GM18526 (cell line): Measurements from ENCODE around the gene SPATA6L.

ENCODE experiments used
- POLR2A ChIP-seq: IDR thresholded peaks from 3 replicates; pipeline ENCODE4 v1.6.1; 2011; ENCODE audit not compliant: insufficient read length; ENCODE audit errors: extremely low read depth

The SPATA6L gene

DNA sequence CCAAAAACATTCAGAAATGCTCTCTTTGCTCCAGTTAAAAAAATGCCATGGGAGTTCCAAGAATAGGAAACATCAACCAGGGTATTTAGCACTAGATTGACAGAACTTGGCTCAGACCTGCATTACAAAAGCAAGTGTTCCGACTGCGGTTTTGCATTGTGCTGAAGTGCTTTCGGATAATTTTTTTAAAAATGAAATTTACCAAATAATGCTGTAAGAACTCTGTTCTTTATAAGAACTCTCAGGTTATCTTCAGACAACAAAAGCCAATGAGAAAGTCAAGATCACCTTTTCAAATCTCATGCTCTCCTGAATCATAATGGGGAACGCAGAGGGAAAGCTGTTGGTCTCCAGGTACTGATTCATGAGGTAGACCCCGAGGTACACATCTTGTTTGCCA is 4.7 kb downstream of the SPATA6L start:
- no peak for TF ChIP-seq POLR2A

DNA sequence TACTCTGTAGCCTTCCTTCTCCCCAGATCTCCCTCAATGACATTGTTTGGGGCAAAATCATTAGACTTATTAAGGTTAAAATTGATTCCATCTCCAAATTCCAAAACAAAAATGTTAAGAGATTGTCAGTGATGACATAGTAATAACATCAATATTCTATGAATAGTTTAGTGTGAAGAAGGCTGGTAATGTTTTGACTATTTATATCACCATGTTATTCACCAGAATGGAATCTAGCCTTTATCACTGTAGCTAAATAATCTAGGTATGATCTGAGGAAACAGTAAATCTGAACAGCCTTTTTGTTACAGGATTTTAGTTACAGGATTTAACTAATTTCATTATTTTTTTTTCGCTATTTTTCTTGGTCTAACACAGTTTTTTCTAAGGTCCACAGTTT is 5.1 kb downstream of the SPATA6L start:
- no peak for TF ChIP-seq POLR2A

DNA sequence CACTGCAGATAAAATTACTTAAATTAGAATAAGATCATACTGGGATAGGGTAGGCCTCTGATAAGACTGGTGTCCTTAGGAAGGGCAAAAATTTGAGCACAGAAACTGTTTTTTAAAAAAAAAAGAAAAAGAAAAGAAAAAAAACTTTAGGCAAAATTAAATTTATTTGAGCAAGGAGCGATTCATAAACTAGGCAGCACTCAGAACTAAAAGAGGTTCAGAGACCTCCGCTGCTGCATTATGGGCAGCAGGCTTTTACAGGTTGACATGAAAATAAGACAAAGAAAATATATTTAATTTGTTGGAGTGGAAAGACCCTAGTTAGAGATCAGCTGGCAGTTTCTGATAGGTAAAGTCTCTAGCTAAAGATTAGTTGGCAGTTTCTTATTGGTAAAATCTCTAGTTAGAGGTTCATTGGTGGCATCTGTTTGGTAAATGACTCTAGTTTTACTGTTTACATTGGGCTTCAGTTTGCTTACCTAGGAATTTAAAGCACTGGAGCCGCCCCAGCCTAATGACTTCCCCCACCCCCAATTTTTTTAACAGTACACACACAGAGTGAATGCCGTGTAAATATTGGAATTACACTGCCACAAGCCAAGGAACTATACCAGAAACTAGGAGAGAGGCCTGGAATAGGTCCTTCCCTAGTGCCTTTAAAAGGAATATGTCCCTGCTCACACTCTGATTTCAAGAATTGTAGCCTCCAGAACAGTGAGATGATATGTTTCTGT is 8.7 kb downstream of the SPATA6L start:
- no peak for TF ChIP-seq POLR2A

DNA sequence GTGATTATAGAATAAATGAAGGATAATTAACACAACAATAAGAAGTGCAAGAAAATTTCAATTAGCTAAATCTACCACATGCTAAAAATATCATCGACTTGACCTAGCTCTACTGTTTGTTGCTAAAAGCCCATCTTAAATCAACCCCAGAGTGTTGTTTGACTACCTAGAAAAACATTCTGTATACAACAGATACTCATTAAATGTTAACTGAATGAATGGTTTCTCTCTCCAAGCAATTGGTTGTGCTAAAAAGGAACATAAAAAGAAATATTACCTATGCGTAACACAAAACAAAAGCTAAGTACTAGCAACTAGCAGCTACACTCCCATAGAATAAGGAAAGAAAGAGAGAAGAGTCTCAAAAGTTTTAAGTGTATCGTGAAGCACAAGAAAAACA is 9.7 kb downstream of the SPATA6L start:
- TF ChIP-seq POLR2A, result no peak

DNA sequence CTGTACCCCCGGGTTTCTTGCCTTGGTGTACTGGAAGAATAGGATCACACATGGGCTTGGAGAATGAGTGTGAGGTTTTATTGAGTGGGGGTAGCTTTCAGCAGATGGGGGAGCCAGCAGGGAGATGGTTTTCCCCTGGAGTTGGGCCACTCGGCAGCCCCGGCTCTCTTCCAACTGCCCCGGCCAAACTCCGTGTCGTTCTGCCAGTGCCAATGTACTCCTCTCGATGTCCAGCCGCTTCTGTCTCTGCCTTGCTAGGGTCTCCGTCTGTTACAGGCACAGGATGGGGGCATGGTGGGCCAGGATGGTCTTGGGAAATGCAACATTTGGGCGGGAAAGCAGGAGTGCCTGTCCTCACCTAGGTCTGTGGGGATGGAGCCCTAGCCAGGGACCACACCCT is 11.7 kb downstream of the SPATA6L start:
- TF ChIP-seq POLR2A, result no peak

DNA sequence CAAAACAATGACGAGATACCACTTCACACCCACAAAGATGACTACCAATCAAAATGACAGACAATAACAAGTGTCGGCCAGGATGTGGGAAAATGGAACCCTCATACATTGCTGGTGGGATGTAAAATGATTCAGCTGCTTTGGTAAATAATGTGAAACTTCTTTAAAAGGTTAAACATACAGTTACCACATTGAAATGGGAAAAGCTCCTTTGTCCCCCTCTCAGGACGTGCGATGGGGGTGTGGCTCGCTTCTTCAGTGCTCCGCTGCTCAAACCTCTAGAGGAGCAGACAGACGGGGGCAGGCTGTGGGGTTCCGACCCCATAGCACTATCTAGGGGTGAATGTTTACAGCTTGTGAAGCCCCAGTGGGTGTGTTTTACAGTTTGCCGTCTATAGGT is 12.2 kb downstream of the SPATA6L start:
- TF ChIP-seq POLR2A, result no peak

DNA sequence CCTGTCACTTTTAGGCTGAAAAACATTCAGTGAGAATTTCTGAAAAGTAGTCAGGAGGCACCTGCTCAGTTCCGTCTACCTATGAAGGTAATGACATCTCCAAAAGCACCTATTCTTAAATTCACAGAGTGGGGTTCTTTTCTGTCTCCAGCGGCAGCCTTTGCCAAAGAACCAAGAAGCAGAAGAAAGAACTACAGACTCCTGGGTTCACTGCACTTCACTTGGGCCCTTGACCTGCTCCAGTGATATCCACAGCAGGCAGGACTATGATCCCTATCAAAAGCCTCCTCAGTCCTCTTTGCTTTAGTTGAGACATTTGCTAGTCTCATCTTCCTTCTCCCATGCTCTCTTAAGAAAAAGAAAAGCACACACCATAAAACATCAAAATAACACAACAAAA is 23.9 kb downstream of the SPATA6L start:
- no peak for TF ChIP-seq POLR2A

DNA sequence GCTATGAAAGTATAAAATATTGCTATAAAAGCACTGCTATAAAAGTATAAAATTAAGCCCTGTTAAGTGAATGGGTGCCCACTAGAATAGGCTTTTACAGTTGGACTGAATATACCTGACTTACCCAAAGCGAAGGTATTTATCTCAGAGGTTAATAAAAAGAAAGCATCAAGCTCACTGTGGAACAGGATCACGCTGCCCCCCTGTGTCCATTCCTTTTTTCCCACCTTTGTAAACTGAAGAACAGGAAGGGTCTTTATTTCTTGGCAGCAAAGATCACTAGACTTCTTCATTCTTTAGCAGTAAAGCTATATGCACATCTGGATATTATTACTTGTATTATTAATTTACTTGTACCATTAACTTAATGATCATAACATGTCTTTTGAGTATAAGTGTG is 26.3 kb downstream of the SPATA6L start:
- no peak for TF ChIP-seq POLR2A

DNA sequence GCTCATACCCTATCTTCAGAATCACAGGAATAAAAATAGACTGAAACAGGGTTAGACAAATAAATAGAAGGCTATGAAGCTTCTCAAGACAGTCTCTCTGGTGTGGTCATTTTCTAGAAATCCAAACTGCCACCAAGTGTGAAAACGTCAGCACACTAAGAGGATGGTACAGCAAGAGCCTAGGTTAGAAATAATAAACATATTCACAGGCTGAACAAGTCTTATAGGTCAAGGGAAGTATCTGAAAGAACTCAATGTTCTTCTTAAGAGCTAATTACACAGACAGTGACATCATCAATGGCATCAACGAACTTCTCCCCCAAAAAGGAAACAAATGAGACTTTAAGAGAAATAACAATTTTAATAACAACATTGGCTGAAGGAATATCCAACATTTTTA is 26.9 kb downstream of the SPATA6L start:
- no peak for TF ChIP-seq POLR2A

DNA sequence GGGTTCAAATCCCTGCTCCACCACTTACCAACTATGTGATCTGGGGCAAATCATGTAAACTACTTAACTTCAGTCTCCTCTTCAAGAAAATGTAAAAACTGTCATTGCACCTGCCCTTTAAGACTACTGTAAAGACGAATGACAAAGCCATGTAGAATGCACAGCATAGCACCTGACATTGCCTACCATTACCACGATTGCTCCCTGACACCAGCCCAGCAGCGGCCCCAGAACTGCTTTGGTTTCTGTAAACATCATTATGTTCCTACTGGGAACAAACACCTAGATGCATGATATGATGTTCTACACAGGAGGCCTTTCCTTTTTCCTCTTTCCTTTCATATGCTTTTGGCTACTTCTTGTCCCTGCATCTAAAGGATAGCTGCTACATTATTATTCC is 27.3 kb downstream of the SPATA6L start:
- no peak for TF ChIP-seq POLR2A

DNA sequence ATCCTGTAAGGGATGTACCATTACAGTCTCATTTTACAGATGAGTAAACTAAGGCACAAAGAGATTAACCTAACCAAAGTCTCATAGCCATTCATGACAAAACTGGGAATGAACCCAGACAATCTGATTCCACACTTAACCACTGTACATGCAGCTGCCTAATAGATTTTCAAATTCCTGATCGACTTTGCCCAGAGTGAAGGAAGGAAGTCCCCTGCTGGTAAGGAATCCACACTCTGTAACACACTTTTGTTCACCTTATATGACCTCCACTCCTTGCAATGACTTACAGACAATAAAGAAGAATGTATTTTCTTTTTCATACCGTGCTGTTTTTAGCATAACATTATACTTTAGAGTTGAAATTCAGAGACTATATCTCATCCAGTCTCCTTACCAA is 35.4 kb downstream of the SPATA6L start:
- TF ChIP-seq POLR2A, result no peak

DNA sequence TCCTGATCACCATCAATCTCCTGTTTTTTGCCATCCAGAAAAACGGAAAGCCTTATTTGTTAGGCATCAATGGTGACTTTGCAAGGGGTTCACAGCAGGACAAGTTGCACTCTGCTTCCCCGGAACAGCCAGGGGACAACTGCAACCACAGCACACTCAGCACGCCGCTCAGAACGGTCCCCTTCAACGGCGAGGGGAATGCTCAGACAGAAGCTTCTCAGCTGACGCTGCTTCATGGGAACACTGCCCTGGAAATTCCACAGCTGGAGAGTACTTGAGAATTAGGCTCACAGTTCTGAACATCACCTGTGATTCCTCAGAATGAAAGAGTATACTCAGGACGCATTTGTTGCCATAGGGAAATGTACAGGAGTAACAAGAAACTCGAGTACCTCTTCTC is 44.3 kb downstream of the SPATA6L start:
- no peak for TF ChIP-seq POLR2A

DNA sequence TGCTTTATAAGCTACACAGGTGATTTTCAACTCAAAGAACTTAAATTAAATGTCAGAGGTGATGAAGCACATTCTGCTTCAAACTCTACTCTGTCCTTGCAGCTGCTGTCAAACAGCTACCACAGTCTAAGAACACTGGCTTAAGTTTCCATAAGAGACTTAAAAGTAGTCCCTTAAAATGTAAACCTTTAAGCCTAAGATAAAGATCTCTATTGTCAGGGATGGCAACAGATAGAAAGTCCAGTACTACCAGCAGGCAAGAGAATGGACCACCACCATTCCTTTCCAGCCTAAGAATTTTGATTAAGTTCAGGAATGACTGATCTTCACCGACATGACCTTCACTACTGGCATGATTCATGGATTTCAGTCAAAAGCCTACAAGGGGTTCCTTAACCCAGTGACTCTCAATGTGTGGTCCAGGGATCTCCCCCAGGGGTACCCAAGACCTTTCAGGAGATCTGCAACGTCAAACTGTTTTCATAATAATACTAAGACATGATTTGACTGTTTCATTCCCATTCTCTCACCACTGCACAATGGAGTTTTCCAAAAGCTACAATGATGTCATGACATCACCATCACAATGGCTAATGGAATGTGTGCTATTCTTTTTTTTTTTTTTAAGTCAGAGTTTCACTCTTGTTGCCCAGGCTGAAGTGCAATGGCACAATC is 45.3 kb downstream of the SPATA6L start:
- TF ChIP-seq POLR2A, result no peak

DNA sequence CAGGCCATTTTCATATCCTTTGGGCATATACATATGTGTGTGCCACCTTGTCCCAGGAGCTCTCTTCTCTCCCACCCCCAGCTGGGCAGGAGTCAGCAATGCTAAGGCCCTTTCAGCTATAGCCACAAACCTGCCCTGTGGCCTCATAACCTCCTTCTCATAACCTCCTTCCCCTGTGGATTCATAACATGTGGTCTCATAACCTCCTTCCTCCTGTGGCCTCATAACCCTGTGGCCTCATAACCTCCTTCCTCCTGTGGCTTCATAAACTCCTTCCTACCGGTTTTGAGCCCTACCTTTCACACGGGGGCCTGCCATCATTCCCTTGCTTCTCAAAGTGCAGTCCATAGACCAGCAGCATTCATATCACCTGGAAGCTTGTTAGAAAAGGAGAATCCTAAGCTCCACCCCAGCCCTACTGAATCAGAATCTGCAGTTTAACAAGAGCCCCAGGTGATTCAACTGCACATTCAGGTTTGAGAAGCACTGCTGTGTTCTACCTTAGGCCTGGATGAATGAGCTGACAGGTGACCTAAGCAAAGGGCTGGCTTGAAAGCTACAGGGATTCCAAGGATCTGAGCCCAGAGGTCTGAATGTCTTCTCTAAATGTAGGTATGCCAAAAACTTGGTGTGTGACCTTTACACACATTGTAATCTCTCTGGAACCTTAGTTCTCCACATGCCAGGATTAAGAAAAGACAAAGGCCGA is 46.1 kb downstream of the SPATA6L start:
- TF ChIP-seq POLR2A, result no peak

DNA sequence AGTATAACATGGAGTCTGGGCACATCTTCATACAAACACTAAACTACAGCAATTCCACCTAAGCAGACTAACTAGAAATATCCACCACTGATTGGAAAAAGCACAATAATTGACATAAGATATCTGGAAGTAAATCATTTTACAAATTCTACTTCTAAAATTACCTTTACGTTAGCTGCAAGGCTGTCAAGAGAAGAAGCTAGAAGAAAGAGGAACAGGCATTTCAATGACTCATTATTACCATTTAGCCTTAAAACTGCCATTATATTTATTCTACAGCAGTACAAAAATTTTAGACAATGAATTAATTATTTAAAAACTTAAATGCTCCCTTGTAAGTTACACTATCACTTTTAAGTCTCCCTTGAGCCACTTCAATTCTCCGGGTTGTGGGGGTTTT is 47.6 kb downstream of the SPATA6L start:
- TF ChIP-seq POLR2A, result no peak

DNA sequence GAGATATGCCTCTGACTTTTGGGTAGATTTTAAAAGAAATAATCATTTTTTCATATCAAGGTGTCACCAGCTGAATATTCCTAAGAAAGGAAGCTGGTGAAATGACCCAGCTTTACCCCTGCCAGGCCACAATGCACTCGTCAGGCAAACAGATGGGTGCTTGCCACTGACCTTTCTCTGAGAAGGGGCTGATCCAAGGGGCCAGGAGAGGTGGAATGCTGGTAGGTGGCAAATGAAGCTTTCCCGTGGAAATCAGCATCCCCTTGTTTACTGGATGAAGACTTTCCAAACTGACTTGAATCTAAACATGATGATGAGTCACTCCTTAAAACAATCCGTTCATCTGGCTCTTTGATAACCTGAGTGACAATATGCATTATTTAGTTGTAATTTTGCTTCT is 48.5 kb downstream of the SPATA6L start:
- no peak for TF ChIP-seq POLR2A

DNA sequence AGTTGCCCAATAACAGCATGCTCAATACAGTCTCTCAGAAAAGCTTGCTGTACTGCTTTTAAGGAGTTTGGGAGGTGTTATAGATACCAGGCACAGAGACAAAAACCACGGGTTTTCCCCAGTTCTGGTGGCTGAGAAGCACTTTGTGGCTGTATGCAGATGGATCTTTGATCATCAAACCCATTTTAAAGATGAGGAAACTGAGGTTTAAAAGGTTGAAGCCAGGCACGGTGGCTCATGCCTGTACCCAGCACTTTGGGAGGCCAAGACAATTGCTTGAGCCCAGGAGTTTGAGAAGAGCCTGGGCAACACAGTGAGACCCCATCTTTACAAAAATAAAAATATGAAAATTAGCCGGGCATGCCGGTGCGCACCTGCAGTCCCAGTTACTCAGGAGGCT is 50.5 kb downstream of the SPATA6L start:
- TF ChIP-seq POLR2A, result no peak

DNA sequence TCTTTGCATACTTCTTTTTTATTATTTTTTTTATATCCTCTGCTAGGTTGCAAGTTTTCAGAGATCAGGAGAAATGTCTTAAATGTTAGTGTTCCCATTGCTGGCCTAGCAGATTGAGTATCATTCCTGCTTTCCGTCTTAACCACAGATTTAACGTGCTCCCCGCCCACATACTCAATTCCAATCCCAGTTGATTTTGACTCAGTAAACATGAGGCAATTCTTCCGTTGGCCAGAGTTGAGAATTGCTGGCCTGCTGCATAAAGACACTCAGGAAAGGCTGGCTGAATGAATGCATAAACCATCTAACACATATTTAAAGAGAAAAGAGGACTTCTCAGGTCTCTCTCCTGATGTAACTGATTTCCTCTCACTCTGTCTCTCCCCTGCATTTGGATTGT is 51.0 kb downstream of the SPATA6L start:
- TF ChIP-seq POLR2A, result no peak
